T follicular helper cell (primary cell): ENCODE measurements around the gene MCTP2.

Experiments used
- DNase-seq: peaks from one replicate; pipeline ENCODE4 v3.0.0-alpha.2; 2020; ENCODE audit warnings: low read depth

MCTP2 gene

DNA sequence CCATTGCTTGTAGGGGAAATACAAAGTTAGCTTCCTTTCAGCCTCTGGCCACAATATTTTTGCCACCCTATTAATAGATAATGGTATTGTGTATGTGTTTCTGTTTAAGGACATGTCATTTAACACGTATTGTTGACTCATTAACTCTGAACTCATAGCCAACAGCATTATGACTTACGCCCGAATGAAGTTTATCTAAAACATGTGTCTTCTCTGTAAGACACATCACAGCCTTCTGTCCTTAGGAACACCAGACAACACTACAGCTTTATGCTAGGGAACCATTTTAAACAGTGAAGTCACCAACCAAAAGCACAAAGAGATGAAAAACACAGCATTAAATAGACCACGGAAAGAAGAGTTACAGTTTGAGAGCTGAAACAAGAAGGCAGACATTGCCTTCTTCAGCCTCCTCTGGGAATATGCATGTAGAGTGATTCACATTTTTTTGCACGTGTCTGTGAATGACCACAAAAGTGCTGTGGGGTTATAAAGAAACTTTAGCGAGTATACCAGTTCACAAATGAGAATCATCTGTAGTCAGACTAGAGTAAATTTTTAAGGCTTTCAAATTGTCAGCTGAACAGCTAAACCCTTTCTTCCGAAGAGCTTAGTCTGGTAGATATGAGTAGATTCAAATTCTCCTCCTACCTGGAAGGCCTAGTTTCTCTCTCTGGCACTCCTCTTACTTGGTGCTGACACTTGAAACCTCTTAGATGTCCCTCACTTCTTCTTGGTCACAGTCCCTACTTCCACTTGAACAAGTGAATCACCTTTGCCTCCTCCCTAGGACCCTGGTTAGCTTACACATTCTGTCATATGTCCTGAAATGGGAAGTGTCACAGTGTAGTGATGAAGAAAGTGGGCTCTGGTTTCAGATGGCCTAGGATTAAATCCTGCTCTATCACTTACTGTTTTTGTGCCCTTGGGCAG lies 32.2 kb downstream of the MCTP2 start:
- no peak for DNase-seq

GRCh38 chr15:94265009-94265408 lies 33.6 kb downstream of the MCTP2 start:
- no peak for DNase-seq

DNA sequence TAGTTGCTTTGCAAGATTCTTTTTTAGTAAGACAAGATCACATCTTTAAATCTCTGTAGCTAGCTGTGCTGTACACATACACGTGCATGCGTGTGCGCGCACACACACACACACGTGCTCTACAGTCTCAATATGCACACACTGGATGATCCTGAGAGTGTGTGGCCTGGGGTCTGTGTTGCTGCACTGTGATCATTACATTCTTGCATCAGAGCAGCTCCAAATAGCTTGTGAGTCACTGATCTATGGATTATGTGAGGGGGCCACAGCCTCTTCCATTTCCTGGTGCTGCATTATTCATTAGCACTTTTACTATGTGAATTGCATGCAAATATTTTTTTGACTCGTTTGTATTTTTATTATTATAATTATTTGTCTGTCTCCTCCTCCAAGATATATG lies 34.6 kb downstream of the MCTP2 start:
- no peak for DNase-seq

- no peak for DNase-seq
Measured at GRCh38 chr15:94266789-94267188, 35.4 kb downstream of the MCTP2 start.

GRCh38 chr15:94269954-94270353 lies 38.6 kb downstream of the MCTP2 start:
- no peak for DNase-seq

DNA sequence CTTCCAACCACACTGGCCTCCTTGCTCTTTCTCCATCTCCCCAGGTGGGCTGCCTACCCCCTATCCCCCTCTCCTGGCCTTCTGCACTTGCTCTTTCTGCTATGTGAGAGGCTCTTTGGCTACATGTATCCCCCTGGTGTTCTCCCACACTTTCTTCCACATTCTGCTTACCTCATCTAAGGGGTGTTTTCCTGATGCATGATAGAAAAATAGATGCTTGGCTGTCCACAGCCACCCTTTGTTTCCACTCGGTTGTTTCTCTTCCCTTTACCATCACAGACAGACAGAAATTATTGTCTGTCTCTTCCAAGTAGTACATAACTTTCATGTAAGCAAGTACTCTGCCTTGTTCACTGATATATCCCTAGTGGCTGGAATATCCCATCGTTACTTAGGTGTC lies 39.2 kb downstream of the MCTP2 start:
- no peak for DNase-seq

- no peak for DNase-seq
Measured at GRCh38 chr15:94272251-94272898, 41.0 kb downstream of the MCTP2 start.

DNA sequence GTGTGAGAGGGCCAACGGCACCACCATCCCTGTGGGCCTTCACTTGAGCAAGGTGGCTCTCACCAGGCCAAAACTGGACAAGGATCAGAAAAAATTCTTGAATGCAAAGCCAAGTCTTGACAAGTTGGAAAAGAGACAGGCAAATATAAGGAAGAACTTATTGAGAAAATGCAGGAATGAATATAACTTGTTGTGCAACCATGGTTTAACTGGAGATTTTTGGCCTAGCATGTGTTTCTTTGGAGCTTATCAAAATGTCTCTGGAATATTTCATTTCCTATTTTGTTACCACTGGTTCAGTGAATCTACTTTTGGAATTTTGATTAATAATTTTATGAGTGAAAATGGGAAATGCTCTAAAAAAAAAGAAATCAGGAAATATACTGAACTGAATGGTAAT lies 42.5 kb downstream of the MCTP2 start:
- no peak for DNase-seq

DNA sequence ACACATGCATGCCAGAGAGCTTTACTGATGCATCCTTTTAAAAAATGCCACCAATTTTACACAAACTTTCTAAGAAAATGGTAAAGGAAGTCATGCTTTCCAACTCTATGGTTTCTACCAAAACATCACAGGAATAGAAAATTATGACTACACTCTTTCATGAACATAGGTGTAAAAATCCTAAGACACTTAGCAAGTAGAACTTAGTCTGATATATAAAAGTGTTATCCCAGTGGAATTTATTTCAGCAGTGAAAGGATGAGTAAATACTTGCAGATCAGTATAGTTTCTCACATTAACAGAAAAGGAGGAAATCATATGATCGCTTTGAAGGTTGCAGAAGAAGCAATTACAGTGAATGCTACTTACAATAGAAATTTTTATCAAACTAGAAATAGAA lies 43.4 kb downstream of the MCTP2 start:
- DNase-seq: no peak

GRCh38 chr15:94277485-94277884 lies 46.1 kb downstream of the MCTP2 start:
- DNase-seq: no peak

DNA sequence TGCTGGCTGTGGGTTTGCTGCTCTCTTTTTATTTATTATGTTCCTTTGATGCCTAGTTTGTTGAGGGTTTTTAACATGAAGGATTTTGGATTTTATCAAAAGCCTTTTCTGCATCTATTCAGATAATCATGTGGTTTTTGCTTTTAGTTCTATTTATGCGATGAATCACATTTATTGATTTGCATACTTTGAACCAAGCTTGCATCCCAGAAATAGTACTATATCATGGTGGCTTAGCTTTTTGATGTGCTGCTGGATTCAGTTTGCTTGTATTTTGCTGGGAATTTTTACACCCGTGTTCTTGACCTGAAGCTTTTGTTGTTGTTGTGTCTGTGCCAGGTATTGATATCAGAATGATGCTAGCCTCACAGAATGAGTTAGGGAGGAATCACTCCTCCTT lies 48.4 kb downstream of the MCTP2 start:
- no peak for DNase-seq

DNA sequence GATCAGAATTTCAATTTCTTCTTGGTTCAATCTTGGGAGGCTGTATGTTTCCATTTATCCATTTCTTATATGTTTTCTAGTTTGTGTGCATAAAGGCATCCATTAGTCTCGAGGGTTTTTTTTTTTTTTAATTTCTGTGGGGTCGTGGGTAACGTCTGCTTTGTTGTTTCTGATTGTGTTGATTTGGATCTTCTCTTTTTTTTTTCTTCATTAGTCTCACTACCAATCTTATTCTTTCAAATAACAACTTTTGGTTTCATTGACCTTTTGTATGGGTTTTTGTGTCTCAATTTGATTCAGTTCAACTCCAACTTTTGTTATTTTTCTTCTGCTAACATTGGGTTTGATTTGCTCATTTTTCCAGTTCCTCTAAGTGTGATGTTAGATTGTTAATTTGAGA lies 48.9 kb downstream of the MCTP2 start:
- DNase-seq: no peak

DNA sequence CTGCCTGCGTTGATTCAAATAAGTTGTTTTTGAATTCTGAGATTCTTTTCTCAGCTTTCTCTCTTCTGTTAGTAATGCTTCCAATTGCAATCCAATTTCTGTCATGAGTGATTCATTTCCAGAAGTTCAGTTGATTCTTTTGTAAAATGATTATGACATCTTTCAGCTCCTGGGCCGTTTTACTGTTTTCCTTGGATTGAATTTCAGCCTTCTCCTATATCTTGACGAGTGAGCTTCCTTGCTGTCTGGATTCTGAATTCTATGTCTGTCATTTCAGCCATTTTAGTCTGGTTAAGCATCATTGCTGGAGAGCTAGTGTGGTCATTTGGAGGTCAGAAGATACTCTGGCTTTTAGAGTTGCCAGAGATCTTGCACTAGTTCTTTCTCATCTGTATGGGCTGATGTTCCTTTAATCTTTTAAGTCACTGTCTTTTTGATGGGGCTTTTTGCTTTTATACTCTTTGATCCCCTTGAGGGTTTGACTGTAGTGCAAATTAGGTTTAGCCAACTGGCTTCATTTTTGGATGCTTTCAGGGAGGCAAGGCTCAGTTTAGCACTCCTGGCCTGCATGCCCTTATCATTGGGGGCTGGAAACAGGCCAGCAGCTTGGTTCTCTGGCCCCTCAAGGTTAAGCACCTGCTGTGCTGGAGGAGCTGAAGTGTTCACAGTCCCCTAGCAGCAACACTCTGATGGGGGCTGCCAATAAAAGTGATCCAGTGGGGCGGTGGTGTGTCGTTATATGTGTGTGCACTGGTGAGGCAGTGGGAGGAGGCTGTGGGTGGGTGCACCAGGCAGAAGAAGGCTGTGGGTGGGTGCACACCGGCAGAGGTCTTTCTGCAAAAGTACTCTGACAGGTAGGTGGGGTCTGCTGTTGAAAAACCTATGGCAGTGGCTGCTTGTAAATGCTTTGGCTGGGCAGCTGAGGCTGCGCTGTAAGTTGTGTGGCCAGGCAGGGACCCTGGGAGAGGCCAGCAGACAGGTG lies 51.2 kb downstream of the MCTP2 start:
- no peak for DNase-seq

DNA sequence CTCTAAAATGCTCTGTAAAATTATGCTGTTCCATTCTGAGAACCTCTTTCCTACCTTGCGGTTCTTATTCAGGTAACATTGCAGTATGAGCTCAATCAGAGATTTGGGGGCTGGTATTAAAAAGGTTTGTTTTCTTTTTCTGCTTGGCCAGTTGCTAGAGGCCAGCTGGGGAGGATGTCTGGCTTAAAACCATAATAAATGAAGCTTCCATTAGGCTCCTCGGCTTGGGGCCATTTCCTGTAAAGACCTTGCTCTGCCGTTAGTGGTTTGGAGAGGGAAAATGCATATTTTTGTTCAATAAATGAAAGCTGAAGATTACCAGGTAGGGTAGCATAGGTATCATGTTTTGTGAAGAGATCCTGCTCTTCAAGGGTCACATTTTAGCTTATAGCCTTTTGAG lies 55.2 kb downstream of the MCTP2 start:
- no peak for DNase-seq

GRCh38 chr15:94287794-94288246 lies 56.5 kb downstream of the MCTP2 start:
- no peak for DNase-seq

GRCh38 chr15:94290730-94291129 lies 59.4 kb downstream of the MCTP2 start:
- no peak for DNase-seq

- no peak for DNase-seq
Measured at GRCh38 chr15:94293411-94294402, 62.3 kb downstream of the MCTP2 start.

GRCh38 chr15:94294556-94294955 lies 63.2 kb downstream of the MCTP2 start:
- DNase-seq: no peak

DNA sequence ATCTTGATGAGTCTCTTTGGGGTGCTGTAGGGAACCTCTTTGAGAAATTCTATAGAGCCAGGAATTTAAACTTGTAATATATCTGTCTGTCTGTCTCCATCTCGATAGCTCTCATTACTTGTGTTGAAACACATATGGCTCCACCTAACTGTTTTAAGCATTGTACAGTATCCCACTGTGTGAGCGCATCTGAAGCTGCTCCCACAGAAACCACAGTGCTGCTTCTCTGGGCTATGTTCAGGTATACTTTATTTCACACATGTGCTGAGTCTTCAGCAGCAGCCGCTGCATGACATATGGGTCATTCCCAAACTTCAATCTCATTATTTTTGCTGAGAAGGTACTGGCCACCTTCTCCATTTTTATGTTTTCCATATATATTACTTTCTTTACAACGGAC lies 63.9 kb downstream of the MCTP2 start:
- no peak for DNase-seq

DNA sequence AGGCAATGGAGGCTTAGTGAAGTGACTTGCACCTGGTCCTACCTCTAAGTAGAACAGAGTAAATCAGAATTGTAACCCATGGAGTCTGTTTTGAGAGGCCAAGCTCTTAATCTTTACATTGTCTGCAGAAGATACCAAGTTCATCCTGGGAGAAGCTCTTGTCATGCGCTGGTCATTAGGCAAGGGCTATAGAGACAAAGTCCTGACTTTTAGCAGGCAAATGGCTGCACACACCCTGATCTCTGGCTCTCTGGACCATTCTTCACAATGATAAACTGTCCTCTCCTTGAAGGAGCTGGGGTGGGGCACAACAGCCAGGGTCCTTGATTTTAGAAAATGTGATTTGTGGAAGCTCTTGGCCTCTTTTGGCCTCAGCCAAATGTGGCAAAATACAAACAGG lies 65.4 kb downstream of the MCTP2 start:
- DNase-seq: no peak

DNA sequence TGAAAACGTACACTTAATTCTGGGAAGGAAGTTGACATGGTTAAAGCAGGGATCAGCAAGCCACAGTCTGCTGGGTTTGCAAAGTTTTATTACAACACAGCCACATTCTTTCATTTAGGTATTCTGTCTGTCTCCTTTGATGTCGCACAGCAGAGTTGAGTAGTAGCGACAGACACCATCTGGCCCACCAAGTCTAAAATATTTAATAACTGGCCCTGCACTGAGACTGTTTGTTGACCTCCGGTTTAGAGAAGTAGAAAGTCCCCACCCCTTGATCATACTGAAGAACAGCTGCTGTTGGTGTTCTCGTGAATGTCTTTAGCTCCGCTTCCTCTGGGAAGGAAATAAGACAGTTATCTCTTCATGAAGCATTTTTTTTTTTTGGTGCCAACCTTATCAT lies 66.2 kb downstream of the MCTP2 start:
- DNase-seq: no peak
